ENCODE measurements around the gene FBN1.

FBN1 gene

DNA sequence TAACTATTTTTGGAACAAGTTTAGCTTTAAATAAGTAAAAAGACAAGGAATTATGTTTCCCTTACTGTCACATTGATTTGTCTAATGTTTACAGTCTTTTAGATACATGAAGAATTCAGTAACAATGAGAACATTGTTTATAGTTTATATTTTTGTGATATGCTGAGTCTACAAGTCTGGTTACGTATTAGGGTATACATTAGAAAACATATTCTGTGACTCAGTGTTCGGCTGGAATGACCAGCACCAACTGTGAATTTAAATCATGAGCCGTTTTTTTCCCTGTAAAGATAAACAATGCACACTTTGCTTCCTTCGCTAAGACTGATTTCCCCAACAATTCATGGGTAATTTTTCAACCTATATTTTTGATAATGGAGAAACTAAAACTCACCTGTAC lies 182.8 kb downstream of the FBN1 start:
- no peak overlapping the region for H3K4me3 ChIP-seq (ENCODE audit: low read length)
- no peaks in the 10 kb centered on the region for H3K9me3 ChIP-seq (replicated peaks; ENCODE audit: low read length)
- peaks cover 18% of the 10 kb centered on the region for H3K4me1 ChIP-seq (ENCODE audit: control insufficient read depth, insufficient read depth, low read length)
- peaks cover 100% of the 10 kb centered on the region for H3K36me3 ChIP-seq (ENCODE audit: insufficient read depth, low read length)
- no peak overlapping the region for H3K9ac ChIP-seq (ENCODE audit: low read depth, low read length)
- H3K27me3 ChIP-seq (ENCODE audit: control insufficient read depth, insufficient read depth, low read length): no peaks in the 10 kb centered on the region
- H3K4me2 ChIP-seq (ENCODE audit: low read length): no peak overlapping the region

DNA sequence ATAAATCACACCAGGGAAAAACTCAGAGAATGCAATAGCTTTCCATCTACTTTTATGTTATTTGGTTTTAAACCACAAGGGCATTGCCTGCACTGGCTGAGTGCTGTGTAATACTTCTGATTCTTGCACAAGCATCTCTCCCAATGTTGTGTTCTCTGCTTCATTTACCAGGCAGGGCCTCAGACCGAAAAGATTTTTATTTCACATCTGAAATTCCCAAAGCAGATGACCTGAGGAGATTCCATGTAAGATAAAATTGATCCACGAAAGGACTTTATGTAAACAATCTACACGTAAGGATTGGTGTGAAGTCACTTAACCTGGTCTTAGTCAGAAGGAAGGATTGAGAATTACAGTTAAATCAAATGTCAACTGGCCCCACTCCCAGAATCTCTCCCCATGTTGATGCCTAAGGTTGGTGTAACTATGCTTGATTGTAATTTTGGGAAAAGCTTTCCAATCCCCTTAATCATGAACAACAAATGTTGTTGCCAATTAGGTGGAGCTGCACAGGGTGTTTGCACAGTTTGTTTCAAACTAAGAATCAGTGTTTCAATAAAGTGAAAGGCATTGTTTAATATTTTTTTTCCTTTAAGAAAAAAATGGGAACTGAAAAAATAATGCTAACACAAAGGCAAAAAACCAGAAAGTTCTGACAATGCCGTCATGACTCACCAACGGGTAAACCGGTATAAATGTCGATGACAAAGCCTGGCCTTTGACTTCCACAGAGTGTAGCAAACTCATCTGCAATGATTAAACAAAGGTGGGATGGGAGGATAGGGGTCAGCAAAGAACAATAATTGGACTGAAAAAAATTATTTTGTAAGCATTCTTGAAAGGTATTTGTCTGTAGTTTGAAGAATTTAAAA lies 185.7 kb downstream of the FBN1 start:
- Histone ChIP-seq H3K9me3 (replicated peaks; ENCODE audit: low read length) (no peaks in the 10 kb centered on the region), H3K4me2 (ENCODE audit: low read length) (no peak overlapping the region), H3K4me1 (ENCODE audit: control insufficient read depth, insufficient read depth, low read length) (peaks cover 18% of the 10 kb centered on the region), H3K27me3 (ENCODE audit: control insufficient read depth, insufficient read depth, low read length) (no peaks in the 10 kb centered on the region), H3K9ac (ENCODE audit: low read depth, low read length) (no peak overlapping the region), H3K36me3 (ENCODE audit: insufficient read depth, low read length) (peaks cover 100% of the 10 kb centered on the region), H3K4me3 (ENCODE audit: low read length) (no peak overlapping the region)

GRCh38 chr15:48458876-48459275 lies 186.6 kb downstream of the FBN1 start:
- no peak overlapping the region for H3K4me2 ChIP-seq (ENCODE audit: low read length)
- no peak overlapping the region for H3K4me3 ChIP-seq (ENCODE audit: low read length)

GRCh38 chr15:48456134-48456533 lies 189.4 kb downstream of the FBN1 start:
- H3K4me1 ChIP-seq (ENCODE audit: control insufficient read depth, insufficient read depth, low read length): peaks cover 18% of the 10 kb centered on the region
- H3K27me3 ChIP-seq (ENCODE audit: control insufficient read depth, insufficient read depth, low read length): no peaks in the 10 kb centered on the region
- H3K4me3 ChIP-seq (ENCODE audit: low read length): no peak overlapping the region
- H3K36me3 ChIP-seq (ENCODE audit: insufficient read depth, low read length): peaks cover 95% of the 10 kb centered on the region
- H3K9me3 ChIP-seq (replicated peaks; ENCODE audit: low read length): no peaks in the 10 kb centered on the region
- H3K4me2 ChIP-seq (ENCODE audit: low read length): no peak overlapping the region
- H3K9ac ChIP-seq (ENCODE audit: low read depth, low read length): no peak overlapping the region

More at GRCh38 chr15:48458876-48459275, 186.6 kb downstream of the FBN1 start:
- peaks cover 18% of the 10 kb centered on the region for H3K4me1 ChIP-seq (ENCODE audit: control insufficient read depth, insufficient read depth, low read length)
- no peak overlapping the region for H3K9ac ChIP-seq (ENCODE audit: low read depth, low read length)
- H3K9me3 ChIP-seq (replicated peaks; ENCODE audit: low read length): no peaks in the 10 kb centered on the region
- no peaks in the 10 kb centered on the region for H3K27me3 ChIP-seq (ENCODE audit: control insufficient read depth, insufficient read depth, low read length)
- peaks cover 100% of the 10 kb centered on the region for H3K36me3 ChIP-seq (ENCODE audit: insufficient read depth, low read length)

DNA sequence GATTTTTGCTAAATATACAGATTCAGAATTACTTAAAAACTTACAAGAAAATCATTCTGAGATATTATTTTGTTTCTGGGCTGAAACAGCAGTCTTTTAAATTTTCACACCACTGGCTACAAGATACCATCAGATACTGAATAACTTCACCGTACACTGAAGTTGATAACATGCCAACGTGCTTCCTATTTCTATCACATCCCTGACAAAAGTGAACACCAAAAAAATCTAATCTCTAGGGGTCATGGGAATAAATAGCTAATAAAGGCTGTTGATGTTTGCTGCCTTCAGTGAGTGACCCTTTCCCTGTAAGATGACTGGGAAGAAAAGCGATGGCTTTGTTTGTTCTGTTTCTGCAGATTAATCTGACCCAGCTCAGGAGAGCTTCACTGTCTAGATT lies 193.8 kb downstream of the FBN1 start:
- Histone ChIP-seq H3K27me3 (ENCODE audit: control insufficient read depth, insufficient read depth, low read length) (no peaks in the 10 kb centered on the region), H3K36me3 (ENCODE audit: insufficient read depth, low read length) (peaks cover 93% of the 10 kb centered on the region), H3K9ac (ENCODE audit: low read depth, low read length) (no peak overlapping the region), H3K9me3 (replicated peaks; ENCODE audit: low read length) (no peaks in the 10 kb centered on the region), H3K4me2 (ENCODE audit: low read length) (no peak overlapping the region), H3K4me1 (ENCODE audit: control insufficient read depth, insufficient read depth, low read length) (peaks cover 29% of the 10 kb centered on the region), H3K4me3 (ENCODE audit: low read length) (no peak overlapping the region)

DNA sequence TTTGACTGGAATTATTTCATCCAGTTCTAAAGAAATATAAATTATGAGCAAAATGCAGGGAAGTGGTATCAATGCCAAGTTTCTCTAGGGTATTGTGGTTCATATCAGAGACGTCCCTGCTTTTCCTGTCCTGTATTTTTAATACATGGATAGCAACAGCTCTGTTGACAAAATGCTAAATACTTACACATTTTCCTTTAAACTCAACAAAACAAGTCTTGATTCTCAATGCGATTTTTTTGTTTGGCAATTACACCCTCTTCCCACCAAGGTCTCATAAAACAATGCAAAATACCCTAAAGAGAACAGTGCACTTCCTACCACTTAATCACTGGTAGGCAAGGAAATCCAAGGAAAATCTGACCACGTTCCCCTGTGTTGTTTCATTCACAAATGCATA lies 194.3 kb downstream of the FBN1 start:
- H3K9me3 ChIP-seq (replicated peaks; ENCODE audit: low read length): no peaks in the 10 kb centered on the region
- peaks cover 93% of the 10 kb centered on the region for H3K36me3 ChIP-seq (ENCODE audit: insufficient read depth, low read length)
- no peaks in the 10 kb centered on the region for H3K27me3 ChIP-seq (ENCODE audit: control insufficient read depth, insufficient read depth, low read length)
- H3K4me1 ChIP-seq (ENCODE audit: control insufficient read depth, insufficient read depth, low read length): peaks cover 29% of the 10 kb centered on the region
- no peak overlapping the region for H3K9ac ChIP-seq (ENCODE audit: low read depth, low read length)
- no peak overlapping the region for H3K4me3 ChIP-seq (ENCODE audit: low read length)
- H3K4me2 ChIP-seq (ENCODE audit: low read length): no peak overlapping the region

DNA sequence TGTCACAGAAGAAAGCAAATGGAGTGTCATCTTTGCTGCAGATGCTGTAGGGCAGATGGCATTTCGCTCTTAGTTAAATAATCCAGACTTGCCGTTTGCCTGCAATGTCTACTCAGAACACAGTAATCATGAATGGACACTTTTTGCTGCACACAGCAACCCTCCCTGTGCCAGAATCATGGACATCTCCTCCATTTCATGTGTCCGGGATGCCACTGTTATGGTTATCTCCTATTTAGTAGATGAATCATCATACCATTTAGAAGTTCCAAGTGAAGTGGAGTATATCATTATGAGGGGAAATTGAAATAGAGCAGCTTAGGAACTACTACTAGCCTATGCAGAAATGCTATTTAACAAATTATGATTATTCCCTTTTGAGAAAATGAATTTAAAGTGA lies 195.8 kb downstream of the FBN1 start:
- H3K4me2 ChIP-seq (ENCODE audit: low read length): no peak overlapping the region
- peaks cover 83% of the 10 kb centered on the region for H3K36me3 ChIP-seq (ENCODE audit: insufficient read depth, low read length)
- peaks cover 29% of the 10 kb centered on the region for H3K4me1 ChIP-seq (ENCODE audit: control insufficient read depth, insufficient read depth, low read length)

DNA sequence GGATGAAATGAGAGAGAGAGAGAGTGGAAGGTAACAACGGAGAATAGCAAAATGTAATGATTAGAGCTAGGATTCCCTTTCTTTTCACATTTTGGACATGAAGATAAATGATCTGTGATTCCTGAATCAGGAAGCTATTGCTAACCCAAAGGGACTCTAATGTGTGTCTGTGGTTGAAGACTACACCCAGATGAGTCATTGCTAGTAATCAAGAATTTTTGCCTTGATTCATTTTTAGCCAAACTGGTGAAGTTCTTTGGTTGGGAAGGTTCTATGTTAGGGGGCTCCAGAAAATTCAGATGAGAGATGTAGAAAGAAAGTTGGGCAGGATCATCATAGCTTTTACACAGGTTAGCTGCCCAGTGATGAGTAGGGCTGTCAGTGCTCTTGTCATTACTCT lies 197.9 kb downstream of the FBN1 start:
- Histone ChIP-seq H3K27me3 (ENCODE audit: control insufficient read depth, insufficient read depth, low read length) (no peaks in the 10 kb centered on the region), H3K9me3 (replicated peaks; ENCODE audit: low read length) (no peaks in the 10 kb centered on the region), H3K4me3 (ENCODE audit: low read length) (no peak overlapping the region), H3K4me2 (ENCODE audit: low read length) (peak overlapping the region; percentile 11), H3K9ac (ENCODE audit: low read depth, low read length) (no peak overlapping the region), H3K36me3 (ENCODE audit: insufficient read depth, low read length) (peaks cover 88% of the 10 kb centered on the region), H3K4me1 (ENCODE audit: control insufficient read depth, insufficient read depth, low read length) (peaks cover 29% of the 10 kb centered on the region)

More for the DNA sequence above, 195.8 kb downstream of the FBN1 start:
- H3K9me3 ChIP-seq (replicated peaks; ENCODE audit: low read length): no peaks in the 10 kb centered on the region
- no peak overlapping the region for H3K9ac ChIP-seq (ENCODE audit: low read depth, low read length)
- no peaks in the 10 kb centered on the region for H3K27me3 ChIP-seq (ENCODE audit: control insufficient read depth, insufficient read depth, low read length)
- no peak overlapping the region for H3K4me3 ChIP-seq (ENCODE audit: low read length)

- no peak overlapping the region for H3K9ac ChIP-seq (ENCODE audit: low read depth, low read length)
- H3K9me3 ChIP-seq (replicated peaks; ENCODE audit: low read length): no peaks in the 10 kb centered on the region
- no peak overlapping the region for H3K4me2 ChIP-seq (ENCODE audit: low read length)
- peaks cover 29% of the 10 kb centered on the region for H3K4me1 ChIP-seq (ENCODE audit: control insufficient read depth, insufficient read depth, low read length)
- H3K4me3 ChIP-seq (ENCODE audit: low read length): no peak overlapping the region
- no peaks in the 10 kb centered on the region for H3K27me3 ChIP-seq (ENCODE audit: control insufficient read depth, insufficient read depth, low read length)
- H3K36me3 ChIP-seq (ENCODE audit: insufficient read depth, low read length): peaks cover 88% of the 10 kb centered on the region
These were observed 198.5 kb downstream of the FBN1 start for GRCh38 chr15:48447058-48447457.

DNA sequence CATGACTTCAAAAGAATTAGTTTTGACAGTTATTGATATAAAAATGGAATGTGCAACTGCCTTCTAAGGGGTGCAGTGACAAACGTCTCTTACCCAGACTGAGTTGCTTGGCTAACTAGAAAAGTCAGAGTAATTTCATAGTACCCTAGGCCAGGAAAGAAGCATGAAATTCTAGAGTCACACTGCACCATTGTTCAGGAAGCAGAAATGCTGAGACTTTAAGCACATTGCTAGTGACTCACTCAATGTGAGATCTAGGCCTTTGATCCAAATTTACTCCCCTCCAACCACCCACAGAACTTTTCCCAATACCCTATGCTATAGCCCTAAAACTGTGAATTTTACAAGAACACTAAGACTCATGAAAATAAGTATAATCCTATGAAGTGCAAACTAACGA lies 203.5 kb downstream of the FBN1 start:
- H3K4me3 ChIP-seq (ENCODE audit: low read length): no peak overlapping the region
- H3K4me2 ChIP-seq (ENCODE audit: low read length): no peak overlapping the region
- H3K9ac ChIP-seq (ENCODE audit: low read depth, low read length): no peak overlapping the region
- peaks cover 88% of the 10 kb centered on the region for H3K36me3 ChIP-seq (ENCODE audit: insufficient read depth, low read length)
- no peaks in the 10 kb centered on the region for H3K9me3 ChIP-seq (replicated peaks; ENCODE audit: low read length)
- H3K4me1 ChIP-seq (ENCODE audit: control insufficient read depth, insufficient read depth, low read length): peaks cover 12% of the 10 kb centered on the region
- no peaks in the 10 kb centered on the region for H3K27me3 ChIP-seq (ENCODE audit: control insufficient read depth, insufficient read depth, low read length)

- no peak overlapping the region for H3K4me3 ChIP-seq (ENCODE audit: low read length)
- no peaks in the 10 kb centered on the region for H3K9me3 ChIP-seq (replicated peaks; ENCODE audit: low read length)
- H3K36me3 ChIP-seq (ENCODE audit: insufficient read depth, low read length): peaks cover 95% of the 10 kb centered on the region
- peaks cover 10% of the 10 kb centered on the region for H3K4me1 ChIP-seq (ENCODE audit: control insufficient read depth, insufficient read depth, low read length)
- no peaks in the 10 kb centered on the region for H3K27me3 ChIP-seq (ENCODE audit: control insufficient read depth, insufficient read depth, low read length)
- H3K4me2 ChIP-seq (ENCODE audit: low read length): no peak overlapping the region
- H3K9ac ChIP-seq (ENCODE audit: low read depth, low read length): no peak overlapping the region
These were observed 205.4 kb downstream of the FBN1 start for GRCh38 chr15:48440084-48440483.

- Histone ChIP-seq H3K4me2 (ENCODE audit: low read length) (no peak overlapping the region), H3K4me1 (ENCODE audit: control insufficient read depth, insufficient read depth, low read length) (peaks cover 21% of the 10 kb centered on the region), H3K36me3 (ENCODE audit: insufficient read depth, low read length) (peaks cover 99% of the 10 kb centered on the region), H3K9ac (ENCODE audit: low read depth, low read length) (no peak overlapping the region), H3K9me3 (replicated peaks; ENCODE audit: low read length) (no peaks in the 10 kb centered on the region), H3K4me3 (ENCODE audit: low read length) (no peak overlapping the region), H3K27me3 (ENCODE audit: control insufficient read depth, insufficient read depth, low read length) (no peaks in the 10 kb centered on the region)
These were observed 208.3 kb downstream of the FBN1 start for GRCh38 chr15:48437178-48437577.
